PC-9 (cell line): ENCODE measurements around the gene CBX2. TPM values are rescaled to one million over a fixed set of nuclear protein-coding genes. Genes with fewer than 3 reads are reported as not detected.

Experiments used
- BruUV-seq: library from RNA; stranded (reverse); fragments of 400-500 nt; replicated peaks from 2 replicates; lab custom pipeline; 2021; lab: Mats Ljungman, UMichigan
- CTCF ChIA-PET: fragments of 300-600 bp; sonication (Branson Sonifier 250); formaldehyde crosslinking; loops from one replicate; lab custom pipeline; 2022; ENCODE audit warnings: antibody characterized with exemption; lab: Charles Lee
- POLR2A ChIA-PET: fragments of 300-600 bp; sonication (Branson Sonifier 250); formaldehyde crosslinking; loops from one replicate; lab custom pipeline; 2022; ENCODE audit warnings: antibody characterized with exemption; ENCODE audit not compliant: unreplicated experiment; lab: Charles Lee
- DNase-seq, 2 experiments: peaks; one replicate each; pipeline versions ENCODE4 v3.0.0 to v3.0.0-alpha.2; 2015 to 2022; ENCODE audit warnings: mixed read lengths in 1 of 2
- H2AFZ ChIP-seq: fragments of 200-600 bp; sonication (generic); 2 replicates; pipeline ENCODE4 v1.8.1; 2017; ENCODE audit warnings: antibody characterized with exemption
- H3F3A ChIP-seq: fragments of 200-600 bp; sonication (generic); 2 replicates; pipeline ENCODE4 v1.8.1; 2017; ENCODE audit warnings: antibody characterized with exemption, mild to moderate bottlenecking, low read depth; ENCODE audit not compliant: insufficient read depth
- H3K27ac ChIP-seq: fragments of 200-600 bp; sonication (generic); 2 replicates; pipeline ENCODE4 v1.6.1; 2016; ENCODE audit warnings: mixed run types
- H3K27me3 ChIP-seq: fragments of 200-600 bp; sonication (generic); 2 replicates; pipeline ENCODE4 v1.6.1; 2016; ENCODE audit warnings: low read depth, mixed run types; ENCODE audit not compliant: insufficient read depth
- H3K36me3 ChIP-seq: fragments of 200-600 bp; sonication (generic); 2 replicates; pipeline ENCODE4 v1.6.1; 2016; ENCODE audit warnings: low read depth, mixed run types
- H3K4me1 ChIP-seq: fragments of 200-600 bp; sonication (generic); replicated peaks from 2 replicates; pipeline ENCODE4 v1.6.1; 2016; ENCODE audit warnings: mixed run types; ENCODE audit not compliant: insufficient read depth
- H3K4me2 ChIP-seq: fragments of 200-600 bp; sonication (generic); 2 replicates; pipeline ENCODE4 v1.6.1; 2017; ENCODE audit warnings: mixed run types
- H3K4me3 ChIP-seq: fragments of 200-600 bp; sonication (generic); 2 replicates; pipeline ENCODE4 v1.6.1; 2016; ENCODE audit warnings: mixed run types
- H3K79me2 ChIP-seq: fragments of 200-600 bp; sonication (generic); 2 replicates; pipeline ENCODE4 v1.6.1; 2017; ENCODE audit warnings: low read depth, mixed run types
- H3K9me2 ChIP-seq: fragments of 200-600 bp; sonication (generic); 2 replicates; pipeline ENCODE4 v1.8.1; 2017; ENCODE audit warnings: mild to moderate bottlenecking; ENCODE audit not compliant: insufficient read depth
- H3K9me3 ChIP-seq: fragments of 200-600 bp; sonication (generic); 2 replicates; pipeline ENCODE4 v1.8.1; 2016; ENCODE audit warnings: low read depth; ENCODE audit not compliant: insufficient read depth
- H4K20me1 ChIP-seq: fragments of 200-600 bp; sonication (generic); 2 replicates; pipeline ENCODE4 v1.8.1; 2017; ENCODE audit not compliant: insufficient read depth
- EZH2 ChIP-seq: fragments of 200-600 bp; sonication (generic); IDR thresholded peaks from 2 replicates; pipeline ENCODE4 v1.8.0; 2017; ENCODE audit warnings: antibody characterized with exemption, low read depth
- intact Hi-C: fragments of 100-400 bp; cut with micrococcal nuclease; formaldehyde crosslinking; loops from one replicate; pipeline ENCODE4 v1.10.0; 2022; ENCODE audit not compliant: unreplicated experiment
- total RNA-seq: library from RNA; stranded (reverse); gene quantifications from 2 replicates; pipeline ENCODE4 v1.2.3, GENCODE V29; 2021
- TF ChIP-seq, protein P1 (sequence below): fragments of 200-600 bp; sonication (generic); conservative IDR thresholded peaks from 2 replicates; pipeline ENCODE4 v1.6.1; 2017; ENCODE audit warnings: mixed run types, antibody characterized with exemption, mild to moderate bottlenecking, moderate library complexity

The CBX2 gene
- total RNA-seq, 1 experiment from 2014 or later = 32.6 TPM

- POLR2A ChIA-PET = no interaction called here
- no peak for TF ChIP-seq EZH2
- TF ChIP-seq, protein P1, sequence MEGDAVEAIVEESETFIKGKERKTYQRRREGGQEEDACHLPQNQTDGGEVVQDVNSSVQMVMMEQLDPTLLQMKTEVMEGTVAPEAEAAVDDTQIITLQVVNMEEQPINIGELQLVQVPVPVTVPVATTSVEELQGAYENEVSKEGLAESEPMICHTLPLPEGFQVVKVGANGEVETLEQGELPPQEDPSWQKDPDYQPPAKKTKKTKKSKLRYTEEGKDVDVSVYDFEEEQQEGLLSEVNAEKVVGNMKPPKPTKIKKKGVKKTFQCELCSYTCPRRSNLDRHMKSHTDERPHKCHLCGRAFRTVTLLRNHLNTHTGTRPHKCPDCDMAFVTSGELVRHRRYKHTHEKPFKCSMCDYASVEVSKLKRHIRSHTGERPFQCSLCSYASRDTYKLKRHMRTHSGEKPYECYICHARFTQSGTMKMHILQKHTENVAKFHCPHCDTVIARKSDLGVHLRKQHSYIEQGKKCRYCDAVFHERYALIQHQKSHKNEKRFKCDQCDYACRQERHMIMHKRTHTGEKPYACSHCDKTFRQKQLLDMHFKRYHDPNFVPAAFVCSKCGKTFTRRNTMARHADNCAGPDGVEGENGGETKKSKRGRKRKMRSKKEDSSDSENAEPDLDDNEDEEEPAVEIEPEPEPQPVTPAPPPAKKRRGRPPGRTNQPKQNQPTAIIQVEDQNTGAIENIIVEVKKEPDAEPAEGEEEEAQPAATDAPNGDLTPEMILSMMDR = no peak
- Histone ChIP-seq H3K27ac (no peak overlapping the region), H3K36me3 (no peaks in the 10 kb centered on the region), H3K9me3 (no peaks in the 10 kb centered on the region), H4K20me1 (no peaks in the 10 kb centered on the region), H3F3A (peaks cover 17% of the 10 kb centered on the region; the same call in 1 of the 2 replicates), H3K27me3 (no peaks in the 10 kb centered on the region), H3K4me1 (peaks cover 39% of the 10 kb centered on the region; the same call in 1 of the 2 replicates), H3K4me2 (peak overlapping the region; percentile 82), H2AFZ (0 out of 2 replicates have a peak overlapping the region, but pooled peaks have one; percentile 33), H3K9me2 (no peaks in the 10 kb centered on the region), H3K4me3 (peak overlapping the region; percentile 24; the same call in 1 of the 2 replicates), H3K79me2 (no peaks in the 10 kb centered on the region)
- intact Hi-C loops = loop anchor here (1.0 kb wide), 1 partner anchor 20 kb away; no protein-coding TSS in a partner anchor
- CTCF ChIA-PET = interaction anchor here (0.6 to 1.2 kb wide), 4 partner anchors 105 to 870 kb away, joined by 3 to 4 read pairs (median 3); no protein-coding TSS in a partner anchor
- DNase-seq = no peak
- BruUV-seq = no TSS peak
Measured at GRCh38 chr17:79811868-79812352, 34.0 kb downstream of the CBX2 start.

DNA sequence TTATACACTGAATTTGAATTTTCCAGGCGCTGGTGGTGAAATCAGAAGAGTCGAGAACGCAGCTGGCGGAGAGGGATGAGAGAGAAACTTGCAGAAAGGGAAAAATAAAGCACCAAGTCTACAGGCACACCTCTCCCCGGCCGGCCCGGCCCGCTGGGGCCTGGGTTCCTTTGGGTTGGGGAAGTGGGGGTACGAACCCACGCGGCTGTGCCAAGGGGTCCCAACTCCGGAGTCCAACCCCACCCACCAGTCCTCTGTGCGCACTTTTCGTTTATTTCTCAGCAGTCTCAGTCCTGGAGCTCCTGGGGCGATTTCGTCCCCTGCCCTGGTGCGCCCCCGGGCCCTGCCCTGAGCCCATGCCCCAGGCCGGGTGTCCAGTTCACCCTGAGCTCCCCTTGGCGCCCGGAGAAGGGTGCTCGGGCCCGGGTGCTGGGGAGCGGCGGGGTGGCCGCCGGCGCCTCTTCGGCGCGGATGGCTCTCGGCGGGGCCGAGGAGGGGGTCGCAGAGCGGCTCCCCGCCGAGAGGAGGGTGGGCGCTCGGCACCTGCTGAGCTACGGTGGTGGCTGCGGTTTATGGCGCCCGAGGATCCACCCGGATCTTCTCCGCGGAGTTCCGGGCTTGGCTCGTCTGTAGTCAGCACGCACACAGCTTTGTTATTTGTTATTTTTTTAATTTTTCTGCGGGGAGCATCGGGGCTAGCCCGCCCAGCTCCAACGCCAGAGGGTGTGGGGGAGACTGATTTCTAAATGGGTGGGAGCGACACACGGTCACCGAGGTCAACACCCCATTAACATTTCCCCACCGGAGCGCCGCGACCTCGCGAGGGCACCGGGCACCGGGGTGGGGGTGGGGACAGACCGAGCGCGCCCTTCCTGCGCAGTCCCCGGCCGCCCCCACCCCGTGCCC lies 34.7 kb downstream of the CBX2 start:
- CTCF ChIA-PET = interaction anchor here (0.6 to 0.7 kb wide), 2 partner anchors 114 to 871 kb away, joined by 3 read pairs; no protein-coding TSS in a partner anchor
- no peaks in the 10 kb centered on the region for H3K27me3 ChIP-seq
- POLR2A ChIA-PET = interaction anchor here (0.7 kb wide), 1 partner anchor 27 kb away, joined by 4 read pairs; no protein-coding TSS in a partner anchor
- H3K4me3 ChIP-seq = peak overlapping the region; percentile 48; the same call in 1 of the 2 replicates
- H3K9me3 ChIP-seq = no peaks in the 10 kb centered on the region
- H3F3A ChIP-seq = peaks cover 17% of the 10 kb centered on the region; the same call in 1 of the 2 replicates
- H3K4me1 ChIP-seq = peaks cover 39% of the 10 kb centered on the region; the same call in 1 of the 2 replicates
- H3K27ac ChIP-seq = no peak overlapping the region
- no peak for DNase-seq
- no peaks in the 10 kb centered on the region for H3K36me3 ChIP-seq
- intact Hi-C loops = no loop called here
- TF ChIP-seq, protein P1 = no peak
- no peak for TF ChIP-seq EZH2
- H3K9me2 ChIP-seq = no peaks in the 10 kb centered on the region
- no peaks in the 10 kb centered on the region for H3K79me2 ChIP-seq
- H4K20me1 ChIP-seq = no peaks in the 10 kb centered on the region
- H2AFZ ChIP-seq = no peak overlapping the region
- peak overlapping the region; percentile 82 for H3K4me2 ChIP-seq
- BruUV-seq = no TSS peak
